Fibroblast of gingiva (primary cell): Measurements from ENCODE around the gene DMKN.

Experiments
- DNase-seq: peaks from one replicate; pipeline ENCODE4 v3.0.0-alpha.2; 2011; ENCODE audit warnings: low read depth

Gene DMKN

GRCh38 chr19:35525873-35526272, 12.4 kb upstream of the DMKN start:
- no peak for DNase-seq

- no peak for DNase-seq
Measured at GRCh38 chr19:35524181-35524837, 10.9 kb upstream of the DMKN start.

GRCh38 chr19:35522745-35523327, 9.4 kb upstream of the DMKN start:
- DNase-seq: no peak

- no peak for DNase-seq
Measured at GRCh38 chr19:35521124-35521743, 7.8 kb upstream of the DMKN start.

GRCh38 chr19:35519291-35519690, 5.8 kb upstream of the DMKN start:
- no peak for DNase-seq

- DNase-seq: peak; percentile 93
Measured at GRCh38 chr19:35518313-35518712, 4.9 kb upstream of the DMKN start.

- no peak for DNase-seq
Measured at GRCh38 chr19:35517342-35517741, 3.9 kb upstream of the DMKN start.

GRCh38 chr19:35516310-35516709, 2.9 kb upstream of the DMKN start:
- DNase-seq: no peak

- DNase-seq: peak; percentile 13
Measured at GRCh38 chr19:35514282-35514809, 897 bp upstream of the DMKN start.

- DNase-seq: no peak
Measured at GRCh38 chr19:35512831-35513627, 420 bp downstream of the DMKN start.

GRCh38 chr19:35511337-35511736, 2.1 kb downstream of the DMKN start:
- no peak for DNase-seq

GRCh38 chr19:35510626-35510964, 2.9 kb downstream of the DMKN start:
- DNase-seq: no peak

- DNase-seq: no peak
Measured at GRCh38 chr19:35509861-35510625, 3.4 kb downstream of the DMKN start.

GRCh38 chr19:35509018-35509652, 4.3 kb downstream of the DMKN start:
- no peak for DNase-seq

- DNase-seq: no peak
Measured at GRCh38 chr19:35508129-35508528, 5.3 kb downstream of the DMKN start.

- DNase-seq: no peak
Measured at GRCh38 chr19:35507561-35507960, 5.9 kb downstream of the DMKN start.

- DNase-seq: no peak
Measured at GRCh38 chr19:35506011-35506410, 7.4 kb downstream of the DMKN start.

GRCh38 chr19:35502751-35503150, 10.7 kb downstream of the DMKN start:
- DNase-seq: no peak

GRCh38 chr19:35501684-35502083, 11.8 kb downstream of the DMKN start:
- no peak for DNase-seq

GRCh38 chr19:35500611-35501010, 12.8 kb downstream of the DMKN start:
- no peak for DNase-seq

GRCh38 chr19:35498984-35499527, 14.4 kb downstream of the DMKN start:
- DNase-seq: no peak
